HG02588 (cell line): ENCODE measurements around the gene LRIT3.
"Not testable (repeated sequence)": the region's sequence is repeated elsewhere in the genome, so short reads cannot be mapped to it uniquely, and the experiment has no call there.

Experiments used
- ATAC-seq: cut with Tn5 transposase; IDR thresholded peaks from one replicate; pipeline ENCODE4 v1.9.1; 2021; ENCODE audit warnings: mild to moderate bottlenecking, moderate library complexity; ENCODE audit not compliant: unreplicated experiment

The LRIT3 gene

DNA sequence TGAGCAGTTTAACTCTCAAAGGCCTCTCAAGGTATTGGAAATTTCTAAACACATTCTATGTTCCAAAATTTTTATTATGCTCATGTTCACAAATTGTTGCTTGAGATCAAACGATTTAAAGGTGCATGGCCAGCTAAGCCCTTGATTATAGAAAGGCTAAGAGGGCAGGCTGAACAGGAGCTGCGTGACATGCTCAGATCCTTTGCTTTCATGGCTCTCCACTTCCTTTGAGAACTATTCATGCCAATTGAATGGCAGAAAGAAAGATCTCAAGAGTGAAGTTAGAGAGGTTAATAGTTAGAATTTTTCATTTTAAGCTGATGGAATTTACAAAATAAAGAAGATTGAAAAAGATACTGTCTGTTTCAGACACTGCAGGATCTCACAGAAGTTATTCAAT is 594 bp downstream of the LRIT3 start:
- ATAC-seq: no peak

DNA sequence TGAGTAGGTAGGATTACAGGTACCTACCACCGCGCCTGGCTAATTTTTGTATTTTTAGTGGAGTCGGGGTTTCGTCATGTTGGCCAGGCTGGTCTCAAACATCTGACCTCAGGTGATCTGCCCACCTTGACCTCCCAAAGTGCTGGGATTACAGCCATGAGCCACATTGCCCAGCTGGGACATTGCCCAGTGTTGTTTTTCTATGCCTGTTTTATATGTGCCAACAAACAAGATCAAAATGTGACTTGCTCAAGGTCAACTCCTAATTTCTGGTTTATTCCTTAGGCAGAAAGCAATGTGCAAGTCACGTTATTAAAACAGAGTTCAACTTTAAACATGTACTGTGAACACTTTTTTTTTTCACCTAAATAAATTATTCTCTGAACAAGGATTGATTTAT is 2.7 kb downstream of the LRIT3 start:
- no peak for ATAC-seq

DNA sequence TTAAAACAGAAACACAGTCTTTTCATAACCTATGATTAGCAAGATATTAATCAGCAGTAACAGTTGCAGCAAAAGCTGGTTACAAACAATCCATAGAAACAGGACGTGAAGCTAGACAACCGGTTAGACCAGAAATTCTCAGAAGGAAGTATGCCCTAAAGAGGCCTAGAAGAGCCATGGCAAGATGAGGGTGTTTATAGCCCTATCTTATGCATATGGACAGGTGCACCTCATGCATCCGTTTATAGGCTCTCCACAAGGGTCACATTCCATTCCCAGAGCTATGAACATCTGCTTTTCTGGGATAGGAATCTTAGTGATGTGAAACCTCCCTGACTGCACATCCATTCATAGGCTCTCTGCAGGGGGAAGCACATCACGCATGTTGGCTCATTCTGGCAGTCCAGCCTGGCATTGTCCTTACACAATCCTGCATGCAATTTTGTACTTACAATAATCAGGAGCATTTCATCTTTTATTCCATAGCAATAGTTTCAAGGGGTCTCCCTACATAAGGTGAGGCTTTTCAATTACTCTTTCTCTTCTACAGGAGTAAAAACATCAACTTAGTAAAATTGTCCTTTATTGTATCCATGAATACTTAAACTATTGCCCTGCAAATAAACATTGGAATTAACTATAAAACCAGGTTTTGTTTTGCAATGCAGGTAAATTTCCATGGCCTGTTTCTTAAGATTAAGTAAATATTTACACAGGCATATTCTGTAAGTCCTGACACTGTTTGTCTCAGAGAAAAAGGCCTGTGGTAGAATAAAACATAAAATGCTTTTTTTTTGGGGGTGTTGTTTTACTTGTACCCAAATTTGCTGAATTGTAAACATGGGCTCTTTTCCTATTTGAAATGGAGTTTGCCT is 11.8 kb downstream of the LRIT3 start:
- not testable (repeated sequence) for ATAC-seq

DNA sequence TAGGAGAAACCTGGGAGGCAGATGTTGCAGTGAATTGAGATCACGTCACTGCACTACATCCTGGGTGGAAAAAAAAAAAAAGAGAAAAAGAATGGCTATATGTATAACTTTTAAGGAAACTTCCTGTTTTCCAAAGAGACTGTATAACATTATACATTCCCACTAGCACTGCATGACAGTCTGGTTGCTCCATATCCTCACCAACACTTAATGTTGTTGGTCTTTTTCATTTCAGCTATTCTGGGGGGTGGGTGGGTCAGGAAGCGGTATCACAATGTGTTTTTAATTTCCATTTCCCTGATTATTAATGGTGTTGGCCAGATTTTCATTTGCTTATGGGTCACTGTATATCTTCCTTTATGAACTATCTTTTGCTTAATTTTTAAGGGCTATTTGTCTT is 13.4 kb downstream of the LRIT3 start:
- no peak for ATAC-seq

GRCh38 chr4:109861916-109862511 is 14.1 kb downstream of the LRIT3 start:
- ATAC-seq: no peak

DNA sequence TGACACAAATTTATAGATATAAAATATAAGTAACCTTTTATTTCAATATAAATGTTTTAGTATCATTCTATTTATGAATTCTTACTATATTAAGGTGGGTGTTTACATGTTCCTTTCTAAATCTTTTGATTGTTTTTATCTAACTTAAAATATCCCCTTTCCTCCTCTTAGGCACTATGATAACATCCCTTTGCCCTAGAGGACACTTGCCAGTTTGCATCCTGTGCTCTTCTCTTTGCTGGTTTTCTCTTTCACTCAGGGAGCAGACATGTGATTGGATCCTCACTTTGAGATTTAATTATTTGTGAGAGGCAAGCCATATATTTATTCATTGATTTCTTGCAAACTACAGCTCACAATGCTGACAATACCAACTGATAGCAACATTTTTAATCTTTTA is 16.2 kb downstream of the LRIT3 start:
- ATAC-seq: no peak

DNA sequence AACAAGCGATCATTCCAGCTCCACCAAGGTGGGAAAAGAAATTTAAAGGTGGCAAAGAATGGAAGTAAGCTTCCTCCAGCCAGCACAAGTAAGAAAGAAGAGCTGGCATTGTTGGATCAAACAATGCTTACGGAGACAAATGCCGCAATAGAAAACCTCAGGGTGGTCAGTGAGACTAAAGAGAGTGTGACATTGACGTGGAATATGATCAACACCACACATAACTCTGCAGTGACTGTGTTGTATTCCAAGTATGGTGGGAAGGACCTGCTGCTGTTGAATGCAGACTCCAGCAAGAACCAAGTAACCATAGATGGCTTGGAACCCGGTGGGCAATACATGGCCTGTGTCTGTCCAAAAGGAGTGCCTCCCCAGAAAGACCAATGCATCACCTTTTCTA is 22.2 kb downstream of the LRIT3 start:
- no peak for ATAC-seq

DNA sequence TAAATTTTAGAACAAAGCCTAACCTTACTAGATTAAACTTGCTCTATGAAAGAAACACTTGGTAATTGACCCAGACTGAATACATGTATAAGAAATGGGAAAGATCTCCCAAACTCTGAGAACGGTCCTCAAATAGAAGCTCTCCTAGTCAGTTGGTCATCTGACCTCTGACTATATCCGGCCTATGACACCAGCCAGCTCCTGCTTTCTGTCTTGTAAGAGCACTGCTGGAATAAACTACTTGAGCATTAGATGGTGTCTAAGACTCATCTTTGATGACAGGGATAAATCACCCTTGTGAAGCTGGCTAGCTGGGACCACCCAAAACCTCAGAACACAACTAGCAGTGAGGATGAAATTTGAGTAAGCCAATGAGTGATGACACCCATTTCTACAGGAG is 24.2 kb downstream of the LRIT3 start:
- ATAC-seq: no peak

GRCh38 chr4:109872950-109873656 is 25.2 kb downstream of the LRIT3 start:
- no peak for ATAC-seq

GRCh38 chr4:109873791-109874514 is 26.0 kb downstream of the LRIT3 start:
- no peak for ATAC-seq

DNA sequence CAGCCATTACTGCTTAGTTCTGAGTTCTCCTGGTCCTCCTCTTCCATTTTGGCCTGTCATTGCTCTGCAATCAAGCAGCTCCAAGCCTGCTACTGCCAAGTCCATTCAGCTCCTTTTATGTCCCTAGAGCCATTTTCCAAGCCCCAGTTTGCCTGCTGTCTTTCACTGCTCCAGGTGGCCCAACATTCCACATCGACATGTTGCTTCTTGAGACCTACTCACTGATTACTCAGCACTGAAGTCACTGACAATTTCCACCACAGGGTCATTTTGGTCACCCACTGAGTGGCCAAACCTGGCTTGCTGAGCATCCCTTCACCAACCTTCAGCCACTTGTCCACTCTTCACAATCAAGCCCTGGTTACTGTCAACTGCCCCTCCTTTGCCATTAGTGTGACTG is 27.2 kb downstream of the LRIT3 start:
- no peak for ATAC-seq

- ATAC-seq: not testable (repeated sequence)
Observed at GRCh38 chr4:109875553-109875952, 27.6 kb downstream of the LRIT3 start.

DNA sequence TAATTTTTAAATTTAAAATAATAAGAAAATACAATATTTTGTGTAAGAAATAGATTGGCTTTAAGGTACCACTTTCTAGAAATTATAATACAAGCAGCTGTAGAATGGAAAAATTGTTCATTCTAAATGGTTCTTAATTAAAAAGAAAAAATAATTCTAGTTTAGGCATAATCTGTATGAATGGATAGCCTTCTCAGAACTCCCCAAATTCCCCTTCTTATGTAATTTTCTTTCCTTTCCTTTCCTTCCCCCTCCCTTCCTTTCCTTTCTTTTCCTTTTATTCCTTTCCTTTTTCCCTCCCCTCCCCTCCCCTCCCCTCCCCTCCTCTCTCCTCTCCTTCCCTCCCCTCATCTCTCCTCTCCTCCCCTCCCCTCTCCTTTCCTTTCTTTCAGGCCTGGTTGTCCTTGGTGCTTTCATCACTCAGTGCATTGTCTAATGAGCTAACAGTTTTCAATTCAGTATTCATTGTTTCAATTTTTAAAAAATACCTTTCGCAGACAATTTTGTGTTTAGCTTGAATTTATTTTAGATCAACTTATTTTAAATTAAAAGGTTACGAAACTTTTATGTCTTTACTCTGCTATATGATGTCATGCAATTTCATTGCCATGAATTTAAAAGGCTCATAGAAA is 28.8 kb downstream of the LRIT3 start:
- ATAC-seq: no peak

DNA sequence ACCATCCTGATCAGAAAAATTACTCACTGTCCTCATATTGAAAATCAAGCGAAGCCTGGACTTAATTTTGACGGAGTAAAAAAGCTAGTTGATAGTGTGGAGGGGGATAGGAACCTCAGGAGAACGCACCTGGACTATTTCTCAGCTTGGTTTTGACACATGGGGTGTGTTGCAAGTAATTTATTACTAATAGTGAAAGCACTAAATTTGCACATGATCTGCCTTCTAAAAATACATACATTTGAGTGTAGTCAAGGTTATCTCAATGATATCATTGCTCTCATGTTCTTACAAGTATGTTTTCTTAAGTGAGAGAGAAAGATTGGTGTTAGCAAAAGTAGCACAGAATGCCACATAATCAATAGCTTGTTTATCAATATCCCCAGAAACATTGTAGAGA is 29.5 kb downstream of the LRIT3 start:
- ATAC-seq: peak; percentile 77

DNA sequence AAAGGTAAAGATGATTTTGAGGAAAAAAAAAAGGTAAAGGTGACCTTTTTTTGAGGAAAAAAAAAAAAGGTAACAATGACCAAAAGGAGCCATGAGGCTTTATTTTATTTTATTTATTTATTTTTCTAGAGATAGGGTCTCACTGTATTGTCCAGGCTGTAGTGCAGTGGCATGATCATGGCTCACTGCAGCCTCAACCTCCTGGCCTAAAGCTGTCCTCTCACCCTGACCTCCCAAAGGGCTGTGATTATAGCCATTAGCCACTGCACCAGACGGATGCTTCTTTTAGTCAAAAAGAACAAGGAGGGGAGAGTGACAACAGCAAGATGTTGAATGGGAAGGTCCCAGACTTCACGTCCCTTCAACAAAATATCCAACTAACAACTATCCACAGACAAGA is 30.4 kb downstream of the LRIT3 start:
- no peak for ATAC-seq

DNA sequence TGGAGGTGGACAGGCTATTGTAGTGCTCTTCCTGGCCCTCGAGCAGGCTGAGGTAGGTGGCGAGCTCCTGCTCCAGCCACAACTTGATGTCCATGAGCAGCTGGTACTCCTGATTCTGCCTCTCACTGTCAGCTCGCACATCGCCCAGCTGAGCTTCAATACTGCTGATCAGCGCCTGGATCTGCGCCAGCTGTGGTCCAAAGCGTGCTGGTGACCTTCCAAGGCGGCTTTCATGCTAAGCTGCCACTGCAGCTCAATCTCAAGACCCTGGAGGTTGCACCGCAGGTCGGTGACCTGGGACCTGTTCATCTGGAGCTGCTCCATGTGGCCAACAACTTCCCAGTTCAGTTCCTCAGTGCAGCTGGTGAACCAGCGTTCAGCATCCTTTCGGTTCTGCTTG is 31.2 kb downstream of the LRIT3 start:
- no peak for ATAC-seq

DNA sequence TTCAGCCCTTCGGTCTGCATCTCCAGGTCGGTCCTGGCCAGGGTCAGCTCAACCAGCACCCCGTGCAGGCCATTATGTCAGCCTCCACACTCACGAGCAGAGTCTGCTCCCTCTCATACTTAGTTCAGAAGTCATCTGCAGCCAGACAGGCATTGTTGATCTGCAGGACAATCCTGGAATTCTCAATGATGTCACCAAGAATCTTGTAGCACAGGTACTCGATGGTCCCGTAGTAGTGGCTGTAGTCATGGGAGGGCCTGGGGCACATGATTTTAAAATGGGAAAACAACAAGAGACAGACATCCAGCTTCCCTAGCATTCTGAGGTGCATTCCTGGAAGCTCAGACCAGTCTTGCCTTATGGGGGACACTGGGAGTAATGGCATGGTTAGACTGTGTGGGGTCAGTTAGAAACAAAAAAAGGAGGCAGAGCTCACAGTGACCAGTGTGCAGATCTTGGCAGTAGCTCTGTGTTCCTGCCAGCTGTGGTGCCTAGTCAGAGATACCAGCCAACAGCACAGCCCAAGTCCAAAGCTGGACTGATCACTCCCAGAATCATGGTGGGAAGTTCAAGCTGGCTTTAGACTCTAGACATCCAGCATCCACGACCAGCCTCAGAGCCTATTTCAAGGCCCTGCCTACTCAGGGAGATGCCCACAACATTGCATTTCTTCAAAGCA is 31.9 kb downstream of the LRIT3 start:
- ATAC-seq: no peak

- ATAC-seq: no peak
Observed at GRCh38 chr4:109886303-109886702, 38.4 kb downstream of the LRIT3 start.

DNA sequence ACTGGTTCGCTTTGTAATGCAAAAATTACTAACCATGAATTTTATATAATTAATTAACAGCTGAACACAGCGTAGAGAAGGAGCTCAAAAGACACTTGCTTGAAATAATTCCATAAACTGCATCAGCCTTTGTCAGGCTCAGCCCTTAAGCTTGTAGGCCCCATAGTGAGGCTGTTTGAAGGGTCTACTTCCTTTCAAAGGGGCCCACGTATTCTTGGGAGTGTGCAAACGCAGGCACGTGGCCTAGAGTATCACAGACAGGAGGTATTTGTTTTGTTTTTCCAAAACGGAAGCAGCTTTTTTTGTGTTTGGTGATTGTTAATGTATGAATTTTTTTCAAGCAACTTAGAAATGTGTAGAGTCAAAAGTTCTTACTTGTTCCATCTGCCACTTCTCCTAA is 39.2 kb downstream of the LRIT3 start:
- no peak for ATAC-seq

DNA sequence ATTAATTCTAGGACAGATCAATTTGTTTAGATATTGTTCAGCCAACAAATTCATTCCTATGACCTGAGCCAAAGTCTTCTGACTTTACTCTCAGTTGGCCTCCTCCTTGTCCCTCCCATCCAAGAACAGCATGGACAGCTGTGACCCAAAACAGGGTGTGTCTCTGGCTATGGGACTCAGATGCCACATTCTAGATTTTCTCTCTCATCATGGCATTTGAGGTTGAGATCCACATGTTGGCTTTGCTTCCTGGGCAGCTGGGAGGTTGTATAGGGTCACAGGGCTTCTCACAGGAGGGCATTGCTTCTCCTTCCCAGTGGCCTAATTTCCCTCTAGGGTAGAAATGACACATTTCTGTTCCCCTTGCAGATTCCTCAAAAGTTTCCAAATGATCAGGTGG is 42.2 kb downstream of the LRIT3 start:
- no peak for ATAC-seq
